Breast epithelium (tissue), 3 donors: ENCODE data around the gene KCNK10.

Source experiments
- CTCF ChIP-seq, 3 donors: fragments of 450-650 bp; IDR thresholded peaks; one replicate each; pipeline ENCODE4 v1.5.1; 2016 to 2017; ENCODE audit warnings: antibody characterized with exemption in 3 of 3, mild to moderate bottlenecking in 3 of 3, moderate library complexity in 3 of 3
- POLR2AphosphoS5 ChIP-seq, 3 donors: sonication (generic); formaldehyde crosslinking; IDR thresholded peaks; one replicate each; pipeline ENCODE4 v1.6.1; 2017; ENCODE audit warnings: antibody characterized with exemption in 3 of 3

GRCh38 chr14:88201851-88202250 is 121.2 kb downstream of the KCNK10 start:
- TF ChIP-seq CTCF (IDR thresholded peaks at IDR 0.05) (no peak), POLR2AphosphoS5 (IDR thresholded peaks at IDR 0.05) (no peak)
